GM19328 (cell line): ENCODE measurements around the gene SHCBP1L.
A peak's percentile ranks its signal among the peaks of the same experiment; 100 is the strongest.
"Not testable (repeated sequence)": the region's sequence is repeated elsewhere in the genome, so short reads cannot be mapped to it uniquely, and the experiment has no call there.

ENCODE experiments used
- ATAC-seq: cut with Tn5 transposase; IDR thresholded peaks from one replicate; pipeline ENCODE4 v1.9.1; 2021; ENCODE audit warnings: mild to moderate bottlenecking, moderate library complexity; ENCODE audit not compliant: unreplicated experiment

Gene SHCBP1L

DNA sequence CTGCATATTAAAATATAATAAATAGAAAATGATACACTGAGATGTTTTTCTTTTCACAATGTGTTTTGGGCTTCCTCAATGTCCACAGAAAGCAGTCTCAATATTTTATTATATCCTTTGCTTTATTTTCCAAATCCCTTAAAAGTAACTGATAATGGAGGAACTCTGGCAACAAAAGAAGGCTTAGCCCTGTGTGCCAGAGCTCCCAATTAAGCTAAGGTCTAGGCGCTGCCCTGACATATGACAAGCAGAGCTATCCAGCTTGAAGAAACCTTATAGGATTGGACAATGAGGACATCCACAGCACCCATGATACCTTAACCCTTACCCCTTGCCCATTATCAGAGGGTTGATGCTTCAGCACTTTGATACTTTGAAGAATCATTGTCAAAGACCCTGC, 12.9 kb upstream of the SHCBP1L start:
- no peak for ATAC-seq

DNA sequence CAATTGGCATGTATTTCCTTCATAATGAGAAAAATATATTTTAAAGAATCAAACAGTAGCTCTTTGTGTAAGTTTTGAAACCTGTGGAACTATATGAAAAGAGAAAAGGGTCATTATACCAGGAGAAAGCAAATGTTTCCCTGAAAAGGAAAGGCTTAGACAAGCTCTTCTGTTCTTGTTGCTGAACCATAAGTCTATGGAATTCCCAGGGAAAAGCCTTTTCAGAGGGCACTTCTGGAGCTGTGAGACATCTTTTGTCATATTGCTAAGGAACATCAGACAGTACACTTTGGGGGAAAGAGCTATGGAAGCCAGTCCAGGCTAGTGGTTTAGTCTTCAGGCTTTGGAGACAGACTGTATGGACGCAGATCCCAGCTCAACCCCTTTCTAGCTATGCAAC, 12.1 kb upstream of the SHCBP1L start:
- no peak for ATAC-seq

DNA sequence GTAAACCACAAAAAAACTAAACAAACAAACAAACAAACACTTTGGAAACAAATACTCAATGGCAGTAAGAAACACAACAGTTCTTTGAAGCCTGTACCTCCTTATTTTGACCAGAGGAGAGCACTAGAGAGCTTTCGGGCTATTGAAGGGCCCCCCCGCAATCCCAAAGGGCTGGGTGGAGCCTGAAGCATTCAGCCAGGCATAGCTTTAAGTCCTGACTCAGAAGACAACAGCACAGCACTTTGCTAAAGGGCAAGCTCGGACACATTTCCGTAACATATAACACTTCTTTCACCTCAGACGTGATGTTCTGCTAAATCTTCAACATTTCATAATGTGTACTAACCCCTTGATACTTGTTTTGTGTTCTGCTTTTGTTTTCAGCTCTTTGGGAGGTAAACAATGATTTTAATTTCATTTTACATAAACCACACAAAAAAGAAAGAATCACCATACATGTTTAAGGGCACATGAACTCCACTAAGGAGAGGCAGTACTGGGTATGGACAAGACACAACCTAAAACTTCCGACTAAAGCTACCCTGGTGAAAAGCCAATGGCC, 9.7 kb upstream of the SHCBP1L start:
- peak; percentile 78 for ATAC-seq

DNA sequence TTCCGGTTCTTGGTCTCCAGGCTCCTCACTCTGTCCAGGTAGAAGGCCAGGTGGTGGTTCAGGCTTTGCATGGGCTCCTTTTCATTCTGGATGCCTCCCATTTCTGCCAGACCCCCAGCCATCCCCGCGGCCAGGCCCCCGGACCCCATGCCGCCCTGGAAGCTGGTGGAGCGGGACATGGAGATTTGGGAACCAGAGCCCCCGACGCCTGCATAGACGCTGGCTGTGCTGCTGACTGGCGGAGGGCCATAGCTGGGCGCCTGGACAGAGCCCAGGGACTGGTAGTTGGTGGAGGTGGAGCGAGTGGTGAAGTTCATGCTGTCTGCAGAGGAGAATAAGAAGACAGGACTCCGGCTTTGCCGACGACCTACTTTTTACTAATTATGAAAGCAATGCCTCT, 7.1 kb upstream of the SHCBP1L start:
- ATAC-seq = no peak

DNA sequence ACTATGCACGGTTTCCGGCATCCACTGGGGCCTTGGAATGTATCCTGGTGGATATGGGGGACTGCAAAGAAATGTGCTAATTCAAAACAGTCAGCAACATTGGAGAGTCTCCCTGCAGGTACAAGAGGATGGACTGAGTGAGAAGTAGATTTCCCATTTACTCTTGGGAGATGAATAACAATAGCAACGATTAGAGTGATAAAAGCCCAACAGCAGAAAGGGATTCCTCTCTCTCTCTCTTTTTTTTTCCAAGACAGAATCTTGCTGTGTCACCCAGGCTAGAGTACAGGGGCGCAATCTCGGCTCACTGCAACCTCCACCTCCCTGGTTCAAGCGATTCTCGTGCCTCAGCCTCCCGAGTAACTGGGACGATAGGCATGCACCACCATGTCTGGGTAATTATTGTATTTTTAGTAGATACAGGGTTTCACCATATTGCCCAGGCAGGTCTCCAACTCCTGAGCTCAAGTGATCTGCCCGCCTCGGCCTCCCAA, 5.0 kb upstream of the SHCBP1L start:
- ATAC-seq = no peak

DNA sequence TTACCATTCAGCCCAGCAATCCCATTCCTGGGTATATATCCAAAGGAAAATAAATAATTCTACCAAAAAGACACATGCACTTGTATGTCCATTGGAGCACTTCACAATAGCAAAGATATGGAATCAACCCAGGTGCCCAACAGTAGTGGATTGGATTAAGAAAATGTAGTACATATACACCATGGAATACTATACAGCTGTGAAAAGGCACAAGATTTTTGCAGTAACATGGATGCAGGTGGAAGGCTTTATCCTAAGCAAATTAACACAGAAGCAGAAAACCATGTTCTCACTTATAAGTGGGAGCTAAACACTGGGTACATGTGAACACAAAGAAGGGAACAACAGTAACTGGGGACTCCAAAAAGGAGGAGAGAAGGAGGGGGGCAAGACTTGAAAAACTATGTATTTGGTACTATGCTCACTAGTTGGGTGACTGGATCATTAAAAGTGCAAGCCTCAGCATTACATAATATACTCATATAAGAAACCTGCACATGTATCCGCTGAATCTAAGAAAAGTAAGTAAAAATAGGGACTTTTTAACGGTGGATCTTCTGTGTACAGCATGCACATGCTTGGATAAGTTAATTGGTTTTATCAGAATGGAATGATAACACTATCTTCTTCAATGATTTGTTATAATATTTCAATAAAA, 3.9 kb upstream of the SHCBP1L start:
- ATAC-seq = no peak

DNA sequence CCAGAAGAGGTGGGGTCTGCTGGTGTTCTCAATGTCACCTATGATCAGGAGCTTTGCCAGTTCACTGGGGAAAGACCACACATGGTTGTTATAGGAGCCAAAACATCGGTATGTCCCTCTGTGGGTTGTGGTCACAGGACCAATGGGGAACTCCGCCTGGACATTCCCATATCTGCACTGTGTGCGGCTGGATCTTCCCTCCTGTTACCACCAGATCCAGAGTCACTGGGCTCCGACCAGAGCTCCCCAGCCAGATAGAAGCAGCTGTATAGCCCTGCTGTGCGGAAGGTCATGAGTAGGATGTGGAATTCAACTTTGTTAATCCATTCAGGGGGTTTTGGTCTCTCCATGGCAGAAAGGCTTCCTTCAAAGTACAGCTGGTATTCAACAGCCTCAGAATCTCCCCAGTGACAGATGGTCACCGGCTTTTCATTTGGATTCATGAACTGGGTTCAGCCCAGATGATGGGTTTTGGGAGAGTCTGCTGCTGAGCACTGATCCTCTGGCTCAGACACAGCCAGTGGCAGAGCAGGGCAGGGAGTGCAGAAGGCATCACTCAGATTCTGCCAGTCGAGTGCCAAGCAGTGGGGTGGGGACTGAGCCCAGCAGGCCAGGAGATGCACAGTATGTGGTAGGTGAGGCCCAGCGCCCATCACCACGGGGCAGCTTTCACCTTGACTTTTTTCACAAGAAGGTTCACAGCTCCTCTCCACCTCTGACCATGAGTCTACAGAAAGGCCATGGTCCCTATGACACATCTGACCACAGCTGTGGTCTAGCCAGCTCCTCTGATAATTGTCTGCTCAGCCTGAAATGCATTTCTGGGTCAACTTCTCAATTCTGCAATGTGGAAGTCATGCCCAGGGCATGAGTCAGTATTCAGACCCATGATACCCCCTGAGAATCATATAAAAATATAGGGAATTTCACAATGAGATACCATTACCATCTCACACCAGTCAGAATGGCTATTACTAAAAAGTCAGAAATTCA, 2.9 kb upstream of the SHCBP1L start:
- no peak for ATAC-seq

DNA sequence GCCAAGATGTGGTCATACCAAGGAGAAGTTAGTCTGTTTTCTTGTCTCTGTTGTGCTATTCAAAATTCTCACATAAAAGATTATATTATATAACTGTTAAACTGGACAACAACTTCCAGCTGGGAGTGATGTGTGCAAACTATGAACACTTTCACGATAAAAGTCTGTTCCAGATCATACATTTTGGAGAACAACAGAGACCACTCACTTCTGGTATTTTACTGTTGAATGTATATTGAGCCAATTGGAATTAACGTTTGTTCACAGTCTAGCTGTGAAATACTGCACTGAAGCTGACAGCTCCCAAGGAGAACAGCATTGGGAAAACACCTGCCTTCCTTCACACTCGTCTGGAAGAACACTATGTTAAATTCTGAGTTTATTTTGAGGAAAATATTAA, 860 bp upstream of the SHCBP1L start:
- no peak for ATAC-seq

DNA sequence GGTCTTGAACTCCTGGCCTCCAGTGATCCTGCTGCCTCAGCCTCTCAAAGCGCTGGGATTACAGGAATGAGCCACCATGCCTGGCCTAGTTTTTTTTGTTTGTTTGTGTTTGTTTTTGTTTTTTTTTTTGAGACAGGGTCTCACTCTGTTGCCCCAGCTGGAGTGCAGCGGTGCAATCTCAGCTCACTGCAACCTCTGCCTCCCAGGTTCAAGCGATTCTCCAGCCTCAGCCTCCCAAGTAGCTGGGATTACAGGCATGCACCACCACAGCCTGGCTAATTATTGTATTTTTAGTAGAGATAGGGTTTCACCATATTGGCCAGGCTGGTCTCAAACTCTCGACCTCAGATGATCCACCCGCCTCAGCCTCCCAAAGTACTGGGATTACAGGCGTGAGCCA, 9.6 kb downstream of the SHCBP1L start:
- not testable (repeated sequence) for ATAC-seq

DNA sequence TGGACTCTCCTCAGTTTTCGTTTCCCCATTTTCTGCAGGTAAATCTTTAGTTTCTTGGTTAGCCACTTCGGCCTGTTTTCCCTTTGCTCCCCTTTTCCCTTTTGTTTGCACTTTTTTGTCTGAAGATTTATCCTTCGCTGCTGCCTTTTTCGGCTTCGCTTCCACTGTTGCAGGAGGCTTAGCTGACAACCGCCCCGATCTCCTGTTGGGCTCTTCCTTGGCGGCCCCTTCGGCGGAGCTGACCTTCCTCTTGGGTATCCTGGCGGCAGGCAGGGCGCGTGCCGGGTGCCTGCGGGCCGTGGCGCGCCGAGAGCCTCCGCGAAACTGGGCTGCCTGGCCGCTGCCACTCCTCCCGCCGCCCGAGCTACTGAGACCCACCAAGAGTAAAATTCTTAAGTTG, 10.8 kb downstream of the SHCBP1L start:
- ATAC-seq = not testable (repeated sequence)

DNA sequence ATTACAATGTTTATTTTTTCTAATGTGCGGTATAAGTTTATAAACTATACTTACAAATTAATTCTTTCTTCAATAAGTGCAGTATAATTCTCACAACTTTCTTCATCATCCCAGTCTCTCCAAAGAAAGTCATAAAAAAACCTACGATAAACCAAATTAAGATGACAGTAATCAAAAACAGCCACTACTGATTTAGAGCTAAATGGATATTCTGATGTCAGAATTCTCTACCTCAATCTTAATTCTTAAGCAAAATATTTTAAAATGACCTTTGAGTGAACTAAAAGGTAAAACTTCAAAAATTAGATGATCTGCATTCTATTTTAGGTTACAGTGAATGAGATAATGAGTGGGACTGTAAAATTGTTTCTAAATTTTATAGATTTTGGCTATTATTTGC, 13.6 kb downstream of the SHCBP1L start:
- ATAC-seq = no peak

DNA sequence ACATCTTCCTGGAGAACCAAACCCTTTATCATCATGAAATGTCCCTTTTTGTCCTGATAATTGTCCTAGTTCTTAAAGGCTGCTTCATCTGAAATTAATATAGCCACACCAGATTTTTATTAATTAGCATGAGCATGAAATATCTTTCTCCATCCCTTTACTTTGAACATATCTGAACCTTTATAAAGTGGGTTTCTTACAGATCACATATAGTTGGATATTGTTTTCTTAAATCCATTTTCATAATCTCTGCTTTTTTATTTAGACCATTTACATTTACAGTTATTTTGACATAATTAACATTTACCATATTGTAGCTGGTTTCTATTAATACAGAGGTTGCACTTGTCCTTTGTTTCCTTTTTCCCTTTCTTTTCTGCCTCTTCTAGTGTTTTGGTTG, 17.2 kb downstream of the SHCBP1L start:
- no peak for ATAC-seq

DNA sequence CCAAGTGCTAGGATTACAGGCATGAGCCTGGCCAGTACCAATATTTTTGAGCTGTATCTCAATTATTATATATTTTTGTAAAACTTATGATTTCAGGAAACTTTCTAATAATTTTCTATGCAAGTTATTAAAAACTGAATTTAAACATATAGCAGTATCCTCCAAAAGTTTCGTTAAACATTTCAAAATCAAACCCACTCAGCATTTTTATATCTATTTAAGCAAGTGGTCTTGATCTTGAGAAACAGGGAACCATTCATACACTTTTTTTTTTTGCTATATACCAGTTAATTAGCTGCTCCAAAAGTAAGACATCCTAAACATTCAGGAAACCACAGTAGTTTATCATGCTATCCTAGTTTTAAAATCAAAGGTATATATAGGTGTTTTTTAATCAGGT, 22.0 kb downstream of the SHCBP1L start:
- ATAC-seq = no peak

DNA sequence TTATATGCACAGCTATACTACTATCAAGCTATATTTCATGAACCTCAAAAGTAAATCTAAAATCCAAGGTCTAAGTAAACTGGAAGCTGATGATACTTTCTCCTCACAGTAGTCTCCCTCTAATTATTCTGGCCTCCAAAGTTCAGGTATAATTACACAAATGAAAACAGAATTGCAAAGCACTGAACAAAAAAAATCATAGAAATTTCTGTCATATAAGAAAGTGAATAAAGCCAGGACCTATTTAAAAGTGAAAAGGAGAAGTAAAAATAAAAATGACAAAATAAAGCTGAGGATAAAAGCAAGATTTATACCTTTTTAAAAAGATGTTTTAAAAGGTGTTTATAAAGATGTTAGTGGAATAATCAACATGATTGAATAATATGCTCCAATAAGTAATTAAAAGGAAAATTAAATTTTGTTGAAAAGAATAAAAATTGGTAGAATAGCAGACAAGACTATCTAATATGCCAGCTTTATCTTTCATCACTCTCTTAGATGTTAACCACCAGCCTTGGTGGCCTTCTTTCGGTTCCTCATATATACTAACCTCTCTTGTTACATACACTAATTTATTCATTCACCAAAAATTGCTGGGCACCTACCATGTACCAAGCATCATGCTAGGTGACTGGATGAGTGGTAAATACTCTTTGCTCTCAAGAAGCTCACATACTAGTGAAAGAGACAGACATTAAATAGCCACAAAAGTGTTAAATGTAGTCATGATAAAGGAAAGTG, 25.1 kb downstream of the SHCBP1L start:
- ATAC-seq = no peak

DNA sequence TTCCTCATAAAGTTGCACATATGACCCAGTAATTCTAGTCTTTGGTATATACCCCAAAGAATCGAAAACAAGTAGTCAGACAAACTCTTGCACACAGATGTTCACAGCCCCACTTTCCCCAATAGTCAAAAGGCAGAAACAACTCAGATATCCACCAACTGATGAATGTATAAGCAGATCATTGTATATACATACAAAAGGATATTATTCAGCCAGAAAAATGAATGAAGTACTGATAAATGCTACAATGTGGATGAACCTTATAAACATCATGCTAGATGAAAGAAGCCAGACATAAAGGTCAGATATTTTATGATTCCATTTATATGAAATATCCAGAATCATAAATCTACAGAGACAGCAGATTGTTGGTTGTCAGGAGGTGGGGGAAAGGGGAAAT, 27.3 kb downstream of the SHCBP1L start:
- no peak for ATAC-seq

DNA sequence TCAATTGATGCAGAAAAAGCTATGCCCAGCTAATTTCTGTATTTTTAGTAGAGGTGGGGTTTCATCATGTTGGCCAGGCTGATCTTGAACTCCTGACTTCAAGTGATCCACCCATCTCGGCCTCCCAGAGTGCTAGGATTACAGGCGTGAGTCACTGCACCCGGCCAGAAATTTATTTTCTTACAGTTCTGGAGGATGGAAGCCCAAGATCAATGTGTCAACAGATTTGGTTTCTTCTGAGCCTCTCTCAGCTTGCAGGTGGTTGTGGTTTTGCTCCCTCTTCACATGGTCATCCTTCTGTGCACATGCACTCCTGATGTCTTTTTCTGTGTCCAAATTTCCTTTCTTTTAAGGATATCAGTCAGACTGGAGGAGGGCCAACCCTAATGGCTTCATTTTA, 35.6 kb downstream of the SHCBP1L start:
- no peak for ATAC-seq

DNA sequence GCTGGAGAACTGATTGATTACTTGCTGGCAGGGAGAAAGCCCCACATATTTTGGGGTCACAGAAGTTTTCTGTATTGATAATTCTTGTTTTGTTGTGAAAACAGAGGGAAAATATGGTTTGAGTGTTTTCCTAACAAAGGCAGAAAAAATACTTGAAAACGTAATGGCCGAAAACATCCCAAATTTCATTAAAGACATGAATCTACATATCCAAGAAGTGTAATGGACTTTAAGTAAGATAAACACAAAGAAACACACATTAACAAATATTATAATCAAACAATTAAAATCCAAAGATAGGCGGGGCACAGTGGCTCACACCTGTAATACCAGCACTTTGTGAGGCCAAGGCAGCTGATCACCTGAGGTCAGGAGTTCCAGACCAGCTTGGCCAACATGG, 39.6 kb downstream of the SHCBP1L start:
- ATAC-seq = no peak

DNA sequence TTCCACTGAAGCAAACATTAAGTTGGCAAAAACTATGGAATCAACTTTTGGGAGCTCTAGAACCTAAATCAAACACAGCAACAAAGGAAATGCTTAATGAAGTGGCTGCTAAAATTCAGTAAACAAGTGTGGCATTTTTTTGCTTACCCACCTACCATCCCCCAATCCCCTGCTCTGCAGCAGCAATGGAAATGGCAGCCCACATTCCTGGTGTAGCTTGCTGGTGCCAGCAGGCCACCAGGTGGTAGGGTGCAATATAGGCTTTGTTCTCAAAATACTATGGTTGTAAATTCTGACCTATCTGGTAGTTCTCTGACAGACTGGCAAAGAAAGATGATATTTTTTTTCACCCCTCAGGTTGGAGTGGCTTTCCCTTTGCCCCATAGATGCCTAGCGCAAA, 42.8 kb downstream of the SHCBP1L start:
- ATAC-seq = no peak

DNA sequence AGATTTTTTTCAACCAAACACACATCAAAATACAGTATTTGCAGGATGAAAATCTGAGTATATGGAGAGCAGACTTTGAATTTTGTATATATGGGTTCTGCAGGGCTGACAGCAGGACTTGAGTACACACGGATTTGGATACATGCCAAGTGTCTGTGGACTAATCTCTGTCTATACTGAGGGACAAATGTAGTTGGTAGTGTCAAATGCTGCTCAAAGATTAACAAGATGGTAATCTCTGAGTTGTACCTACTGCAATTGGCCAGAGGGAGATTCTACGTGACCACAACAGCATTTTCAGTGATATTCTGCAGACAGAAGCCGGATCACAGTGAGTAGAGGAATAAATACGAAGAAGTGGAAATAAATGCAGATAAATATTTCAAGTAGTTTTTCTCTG, 43.4 kb downstream of the SHCBP1L start:
- ATAC-seq = no peak

DNA sequence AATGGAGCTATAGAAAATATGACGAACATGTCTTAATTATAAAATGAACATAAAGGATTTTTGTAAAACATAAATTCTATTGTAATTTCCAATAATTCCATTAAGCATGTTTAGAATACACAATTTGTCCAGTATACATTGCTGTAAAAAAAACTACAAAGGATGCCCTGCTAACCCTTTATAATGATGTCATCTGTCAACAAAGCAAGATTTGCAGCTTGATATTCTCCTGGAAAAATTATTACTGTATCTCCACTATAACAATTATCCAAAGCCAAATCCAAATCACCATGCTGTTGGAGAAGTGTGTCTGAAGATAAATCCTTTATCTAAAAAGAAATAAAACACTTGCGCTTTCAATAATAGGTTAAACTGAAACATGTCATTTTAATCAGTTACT, 47.6 kb downstream of the SHCBP1L start:
- no peak for ATAC-seq

DNA sequence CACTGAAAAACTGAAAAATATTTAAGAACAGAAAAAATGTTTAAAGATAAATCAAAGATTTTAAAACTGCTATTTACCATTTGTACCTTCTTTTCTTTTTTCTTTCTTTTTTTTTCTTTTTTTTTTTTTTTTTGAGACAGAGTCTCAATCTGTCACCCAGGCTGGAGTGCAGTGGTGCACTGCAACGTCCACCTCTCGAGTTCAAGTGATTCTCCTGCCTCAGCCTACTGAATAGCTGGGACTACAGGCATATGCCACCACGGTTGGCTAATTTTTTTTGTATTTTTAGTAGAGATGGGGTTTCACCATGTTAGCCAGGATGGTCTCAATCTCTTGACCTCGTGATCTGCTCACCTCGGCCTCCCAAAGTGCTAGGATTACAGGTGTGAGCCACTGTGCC, 51.0 kb downstream of the SHCBP1L start:
- ATAC-seq = not testable (repeated sequence)
